IMR-90 (cell line): ENCODE results near the gene TFB2M. TPM values are rescaled to one million over a fixed set of nuclear protein-coding genes. Genes with fewer than 3 reads are reported as not detected.

Experiments
- CEBPB ChIP-seq: IDR thresholded peaks from 2 replicates; pipeline ENCODE4 v1.6.1; 2012; ENCODE audit warnings: low read depth, low read length, improper control_type of control experiment
- MXI1 ChIP-seq: IDR thresholded peaks from 2 replicates; pipeline ENCODE4 v1.6.1; 2012; ENCODE audit warnings: low read depth, mild to moderate bottlenecking, low read length, moderate library complexity, borderline replicate concordance
- POLR2A ChIP-seq: IDR thresholded peaks from 2 replicates; pipeline ENCODE4 v1.6.1; 2012; ENCODE audit warnings: mild to moderate bottlenecking, low read depth, low read length
- SMC3 ChIP-seq: fragments of 150-350 bp; IDR thresholded peaks from 2 replicates; pipeline ENCODE4 v1.6.1; 2016; ENCODE audit warnings: low read depth, mild to moderate bottlenecking, antibody characterized with exemption, low read length, moderate library complexity
- USF2 ChIP-seq: fragments of 150-350 bp; IDR thresholded peaks from 2 replicates; pipeline ENCODE4 v1.6.1; 2017; ENCODE audit warnings: mild to moderate bottlenecking, antibody characterized with exemption, low read length, low read depth
- polyA plus RNA-seq, 3 experiments: library from polyadenylated mRNA; depleted of rRNA; stranded (reverse); fragments of >200 nt; gene quantifications; 2 replicates each; pipeline ENCODE4 v1.2.3, GENCODE V29; 2012; ENCODE audit warnings: low replicate concordance in 1 of 3
- total RNA-seq: library from RNA; depleted of rRNA; stranded (reverse); fragments of >200 nt; gene quantifications from 2 replicates; pipeline ENCODE4 v1.2.3, GENCODE V29; 2012
- TF ChIP-seq, protein P1 (sequence below): conservative IDR thresholded peaks from 2 replicates; pipeline ENCODE4 v1.5.1; 2012; ENCODE audit warnings: mild to moderate bottlenecking, low read depth, low read length, improper control_type of control experiment

TFB2M gene
- total and polyA plus RNA-seq, 2 of the 4 experiments (the other 2 are of a cell fraction): 13.3 to 15.7 TPM

DNA sequence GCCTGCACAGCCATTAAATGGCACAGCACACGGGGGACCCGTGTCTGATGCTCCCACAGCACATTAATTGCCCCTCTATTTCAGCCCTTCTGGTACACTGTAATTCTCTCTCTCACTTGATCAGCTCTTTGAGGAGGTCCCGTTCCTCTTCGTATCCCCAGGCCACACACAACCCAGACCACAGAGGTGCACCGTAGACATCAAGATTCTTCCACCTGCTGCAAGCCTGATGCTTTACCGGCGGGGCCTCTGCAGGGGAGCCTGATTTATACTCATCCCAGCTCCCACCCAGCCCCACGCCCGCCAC lies 59.7 kb downstream of the TFB2M start (continued):
- TF ChIP-seq, protein P1, sequence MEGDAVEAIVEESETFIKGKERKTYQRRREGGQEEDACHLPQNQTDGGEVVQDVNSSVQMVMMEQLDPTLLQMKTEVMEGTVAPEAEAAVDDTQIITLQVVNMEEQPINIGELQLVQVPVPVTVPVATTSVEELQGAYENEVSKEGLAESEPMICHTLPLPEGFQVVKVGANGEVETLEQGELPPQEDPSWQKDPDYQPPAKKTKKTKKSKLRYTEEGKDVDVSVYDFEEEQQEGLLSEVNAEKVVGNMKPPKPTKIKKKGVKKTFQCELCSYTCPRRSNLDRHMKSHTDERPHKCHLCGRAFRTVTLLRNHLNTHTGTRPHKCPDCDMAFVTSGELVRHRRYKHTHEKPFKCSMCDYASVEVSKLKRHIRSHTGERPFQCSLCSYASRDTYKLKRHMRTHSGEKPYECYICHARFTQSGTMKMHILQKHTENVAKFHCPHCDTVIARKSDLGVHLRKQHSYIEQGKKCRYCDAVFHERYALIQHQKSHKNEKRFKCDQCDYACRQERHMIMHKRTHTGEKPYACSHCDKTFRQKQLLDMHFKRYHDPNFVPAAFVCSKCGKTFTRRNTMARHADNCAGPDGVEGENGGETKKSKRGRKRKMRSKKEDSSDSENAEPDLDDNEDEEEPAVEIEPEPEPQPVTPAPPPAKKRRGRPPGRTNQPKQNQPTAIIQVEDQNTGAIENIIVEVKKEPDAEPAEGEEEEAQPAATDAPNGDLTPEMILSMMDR: no peak
- no peak for TF ChIP-seq SMC3
- TF ChIP-seq MXI1: no peak
- TF ChIP-seq POLR2A: no peak
- TF ChIP-seq CEBPB: no peak
- no peak for TF ChIP-seq USF2
